ENCODE data around the gene BCL6B.

GRCh38 chr17:7014261-7014994 lies 8.4 kb upstream of the BCL6B start:
- TF ChIP-seq POLR2A (IDR thresholded peaks at IDR 0.05), result peak in 3 of 4 donors; percentile 65 to 85 (median 85)
- TF ChIP-seq CTCF (IDR thresholded peaks at IDR 0.05), result peak; percentile 84 to 97 (median 94)
- TF ChIP-seq POLR2AphosphoS5 (IDR thresholded peaks at IDR 0.05), result peak; percentile 97 to 99
- peak in 2 of 4 donors; percentile 47 to 75 for TF ChIP-seq EP300 (IDR thresholded peaks at IDR 0.05)
